Measurements from ENCODE around the gene GRID2IP. TPM values are rescaled to one million over a fixed set of nuclear protein-coding genes. Genes with fewer than 3 reads are reported as not detected.
"Not testable (repeated sequence)": the region's sequence is repeated elsewhere in the genome, so short reads cannot be mapped to it uniquely, and the experiment has no call there.

GRID2IP gene
- total and polyA plus RNA-seq, 8 donors, result 0.47 to 1.00 (median 0.66) TPM

GRCh38 chr7:6460990-6461584 lies 90.2 kb downstream of the GRID2IP start:
- H3K4me1 ChIP-seq, result peaks cover 0 to 11% (median 7%) of the 10 kb centered on the region in 3 donors
- peaks cover 4 to 35% (median 14%) of the 10 kb centered on the region in 3 donors for H3K36me3 ChIP-seq
- ATAC-seq (no peak), DNase-seq (peak in 1 of 6 donors; percentile 33), FAIRE-seq (no peak)
- WGBS, 2 donors, result 88 to 92% methylated on average over 11 of the region's 11 CpGs
- no peak for TF ChIP-seq CTCF (IDR thresholded peaks at IDR 0.05)
- H3K4me3 ChIP-seq, result no peak overlapping the region
- no peaks in the 10 kb centered on the region for H3K27me3 ChIP-seq
- intact Hi-C loops (cut with DNase I), result no loop called here
- peak overlapping the region in 1 of 4 donors; percentile 62 for H3K27ac ChIP-seq
- no peaks in the 10 kb centered on the region for H3K9me3 ChIP-seq

GRCh38 chr7:6460303-6460702 lies 91.0 kb downstream of the GRID2IP start:
- peaks cover 0 to 11% (median 7%) of the 10 kb centered on the region in 3 donors for H3K4me1 ChIP-seq
- ATAC-seq (peak; percentile 80 to 91 (median 88)), DNase-seq (peak in 4 of 6 donors; percentile 54 to 76 (median 67)), FAIRE-seq (no peak)
- no peak overlapping the region for H3K4me3 ChIP-seq
- no peaks in the 10 kb centered on the region for H3K9me3 ChIP-seq
- TF ChIP-seq CTCF (IDR thresholded peaks at IDR 0.05), result no peak
- 29 to 33% methylated on average over 6 of the region's 6 CpGs for WGBS, 2 donors
- H3K27me3 ChIP-seq, result no peaks in the 10 kb centered on the region
- peak overlapping the region in 2 of 4 donors; percentile 44 to 62 for H3K27ac ChIP-seq
- intact Hi-C loops (cut with DNase I), result no loop called here
- peaks cover 4 to 27% (median 10%) of the 10 kb centered on the region in 3 donors for H3K36me3 ChIP-seq

DNA sequence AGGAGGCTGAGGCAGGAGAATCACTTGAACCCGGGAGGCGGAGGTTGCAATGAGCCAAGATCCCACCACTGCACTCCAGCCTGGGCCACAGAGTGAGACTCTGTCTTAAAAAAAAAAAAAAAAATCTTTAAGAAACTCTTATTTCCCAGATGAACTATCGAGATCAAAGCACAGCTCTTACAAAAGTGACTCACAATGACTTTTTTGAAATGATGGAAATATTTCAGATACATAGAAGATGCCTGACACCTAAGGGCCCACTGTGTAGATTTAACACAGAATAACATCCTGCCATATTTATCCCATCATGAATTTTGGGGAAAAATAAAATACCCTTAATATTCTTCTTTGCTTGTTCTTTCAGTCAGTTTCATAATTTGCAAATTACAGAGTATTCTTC lies 92.6 kb downstream of the GRID2IP start:
- ATAC-seq; H3K27ac ChIP-seq; H3K4me3 ChIP-seq; DNase-seq; intact Hi-C loops (cut with DNase I); H3K9me3 ChIP-seq; H3K27me3 ChIP-seq; FAIRE-seq: not testable (repeated sequence)
- peaks cover 0 to 11% (median 7%) of the 10 kb centered on the region in 3 donors for H3K4me1 ChIP-seq
- H3K36me3 ChIP-seq, result peaks cover 4 to 21% (median 10%) of the 10 kb centered on the region in 3 donors
- WGBS, 2 donors, result 79 to 87% methylated on average over 3 of the region's 3 CpGs

DNA sequence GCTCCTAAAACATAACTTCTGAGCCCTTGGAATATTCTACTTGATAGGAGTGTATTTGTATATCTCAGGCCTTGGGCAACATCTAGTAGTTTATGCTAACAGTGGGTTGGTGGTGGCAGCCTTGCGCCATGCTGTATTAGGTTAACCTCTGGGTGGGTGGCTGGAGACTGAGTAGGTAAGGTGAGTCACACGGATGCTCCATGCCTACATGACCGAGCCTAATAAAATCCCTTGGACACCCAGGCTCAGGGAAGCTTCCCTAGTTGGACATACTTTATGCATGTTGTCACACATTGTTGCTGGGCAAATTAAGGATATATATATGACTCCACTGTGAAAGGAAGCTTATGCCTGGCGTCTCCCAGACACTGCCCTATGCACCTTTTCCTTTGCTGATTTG lies 97.5 kb downstream of the GRID2IP start:
- ATAC-seq (no peak), FAIRE-seq (no peak), DNase-seq (peak in 1 of 6 donors; percentile 17)
- intact Hi-C loops (cut with DNase I), result no loop called here
- H3K36me3 ChIP-seq, result no peaks in the 10 kb centered on the region
- peaks cover 0 to 3% (median 0%) of the 10 kb centered on the region in 3 donors for H3K4me1 ChIP-seq
- H3K9me3 ChIP-seq, result no peaks in the 10 kb centered on the region
- H3K4me3 ChIP-seq, result no peak overlapping the region
- no peak for TF ChIP-seq CTCF (IDR thresholded peaks at IDR 0.05)
- H3K27me3 ChIP-seq, result no peaks in the 10 kb centered on the region
- H3K27ac ChIP-seq, result no peak overlapping the region
- WGBS, 2 donors, result 73 to 78% methylated on average over 4 of the region's 4 CpGs

DNA sequence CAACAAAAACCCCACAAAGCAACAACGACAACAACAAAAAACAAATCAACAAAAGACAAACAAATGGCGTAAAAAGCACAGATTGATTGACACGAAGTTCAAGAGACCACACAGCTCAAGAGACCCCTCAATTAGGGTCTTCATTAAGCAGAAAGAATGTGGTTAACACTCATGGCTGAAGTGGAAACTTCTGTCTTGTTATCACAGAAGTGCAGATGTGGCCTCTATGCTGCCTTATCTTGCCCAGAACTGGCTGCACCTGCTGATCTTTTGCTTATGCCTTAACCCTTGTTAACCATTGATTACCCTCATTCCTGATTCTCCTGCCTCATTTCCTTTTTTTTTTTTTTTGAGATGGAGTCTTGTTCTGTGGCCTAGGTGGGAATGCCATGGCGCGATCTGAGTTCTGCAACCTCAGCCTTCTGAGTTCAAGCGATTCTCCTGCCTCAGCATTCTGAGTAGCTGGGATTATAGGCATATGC lies 100.0 kb downstream of the GRID2IP start:
- H3K27ac ChIP-seq, result no peak overlapping the region
- no peaks in the 10 kb centered on the region for H3K27me3 ChIP-seq
- no peaks in the 10 kb centered on the region for H3K36me3 ChIP-seq
- no peak for TF ChIP-seq CTCF (IDR thresholded peaks at IDR 0.05)
- 46 to 49% methylated on average over 6 of the region's 6 CpGs for WGBS, 2 donors
- intact Hi-C loops (cut with DNase I), result no loop called here
- ATAC-seq (no peak), DNase-seq (no peak), FAIRE-seq (no peak)
- H3K9me3 ChIP-seq, result no peaks in the 10 kb centered on the region
- no peak overlapping the region for H3K4me3 ChIP-seq
- H3K4me1 ChIP-seq, result peaks cover 0 to 3% (median 0%) of the 10 kb centered on the region in 3 donors

DNA sequence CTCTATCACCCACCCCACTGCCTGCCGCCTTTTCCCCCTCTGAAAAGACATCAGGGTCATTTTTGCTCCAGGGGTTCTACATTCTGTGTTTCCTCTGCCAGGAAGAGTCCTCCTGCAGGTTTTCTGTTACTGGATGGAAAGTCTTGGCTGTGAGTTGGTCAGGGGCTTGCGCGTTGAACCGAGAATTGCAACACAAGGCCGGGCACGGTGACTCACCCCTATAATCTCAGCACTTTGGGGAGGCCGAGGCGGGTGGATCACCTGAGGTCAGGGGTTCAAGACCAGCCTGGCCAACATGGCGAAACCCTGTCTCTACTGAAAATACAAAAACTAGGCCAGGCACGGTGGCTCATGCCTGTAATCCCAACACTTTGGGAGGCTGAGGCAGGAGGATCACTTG lies 100.7 kb downstream of the GRID2IP start:
- H3K4me3 ChIP-seq; ATAC-seq; H3K27ac ChIP-seq; H3K27me3 ChIP-seq; H3K36me3 ChIP-seq; intact Hi-C loops (cut with DNase I); FAIRE-seq; H3K4me1 ChIP-seq; H3K9me3 ChIP-seq: not testable (repeated sequence)
- WGBS, 2 donors, result 52 to 58% methylated on average over 8 to 10 of the region's 10 CpGs
- DNase-seq, result peak in 1 of 6 donors; percentile 45

GRCh38 chr7:6449884-6450283 lies 101.4 kb downstream of the GRID2IP start:
- H3K27me3 ChIP-seq; H3K27ac ChIP-seq; H3K36me3 ChIP-seq; intact Hi-C loops (cut with DNase I); FAIRE-seq; H3K4me1 ChIP-seq; H3K9me3 ChIP-seq; ATAC-seq; H3K4me3 ChIP-seq: not testable (repeated sequence)
- WGBS, 2 donors, result 41 to 47% methylated on average over 7 to 11 of the region's 11 CpGs
- DNase-seq, result peak in 3 of 6 donors; percentile 27 to 57 (median 36)

Data from pancreas (tissue), 10 donors.